Measurements from ENCODE around the gene PAGE2B. TPM values are rescaled to one million over a fixed set of nuclear protein-coding genes. Genes with fewer than 3 reads are reported as not detected.
"Not testable (repeated sequence)": the region's sequence is repeated elsewhere in the genome, so short reads cannot be mapped to it uniquely, and the experiment has no call there.

The PAGE2B gene
- not detected for total RNA-seq

- no peak for DNase-seq (ENCODE audit: low read depth in 2 of 3, low spot score in 2 of 3)
Observed at GRCh38 chrX:55074851-55075467, at the start of gene PAGE2B. PAGE2B (plus strand) TSS chrX:55075030; CDS start chrX:55076042, 1,012 bp downstream.

GRCh38 chrX:55026143-55026542, 48.7 kb upstream of the PAGE2B start:
- DNase-seq (ENCODE audit: low read depth in 2 of 3, low spot score in 2 of 3), result no peak

- DNase-seq (ENCODE audit: low read depth in 2 of 3, low spot score in 2 of 3), result no peak
Observed at GRCh38 chrX:55026840-55027239, 48.0 kb upstream of the PAGE2B start.

GRCh38 chrX:55028040-55028439, 46.8 kb upstream of the PAGE2B start:
- DNase-seq (ENCODE audit: low read depth in 2 of 3, low spot score in 2 of 3), result no peak

- DNase-seq (ENCODE audit: low read depth in 2 of 3, low spot score in 2 of 3), result no peak
Observed at GRCh38 chrX:55028611-55029010, 46.2 kb upstream of the PAGE2B start.

GRCh38 chrX:55029291-55029690, 45.5 kb upstream of the PAGE2B start:
- DNase-seq (ENCODE audit: low read depth in 2 of 3, low spot score in 2 of 3), result no peak

GRCh38 chrX:55030271-55031205, 44.3 kb upstream of the PAGE2B start, which contains the start of gene ALAS2:
ALAS2 (minus strand) TSS chrX:55030977; CDS start chrX:55026000, 4,977 bp downstream.
- DNase-seq (ENCODE audit: low read depth in 2 of 3, low spot score in 2 of 3), result no peak

- DNase-seq (ENCODE audit: low read depth in 2 of 3, low spot score in 2 of 3), result no peak
Observed at GRCh38 chrX:55033429-55033828, 41.4 kb upstream of the PAGE2B start.

GRCh38 chrX:55039471-55039870, 35.4 kb upstream of the PAGE2B start:
- no peak for DNase-seq (ENCODE audit: low read depth in 2 of 3, low spot score in 2 of 3)

GRCh38 chrX:55041514-55041913, 33.3 kb upstream of the PAGE2B start:
- DNase-seq (ENCODE audit: low read depth in 2 of 3, low spot score in 2 of 3), result no peak

- not testable (repeated sequence) for DNase-seq (ENCODE audit: low read depth in 2 of 3, low spot score in 2 of 3)
Observed at GRCh38 chrX:55050599-55050998, 24.2 kb upstream of the PAGE2B start.

GRCh38 chrX:55056820-55057674, 17.8 kb upstream of the PAGE2B start:
- DNase-seq (ENCODE audit: low read depth in 2 of 3, low spot score in 2 of 3), result peak; percentile 13 to 54 (median 16)

- peak; percentile 9 to 47 (median 10) for DNase-seq (ENCODE audit: low read depth in 2 of 3, low spot score in 2 of 3)
Observed at GRCh38 chrX:55057675-55058249, 17.1 kb upstream of the PAGE2B start.

- not testable (repeated sequence) for DNase-seq (ENCODE audit: low read depth in 2 of 3, low spot score in 2 of 3)
Observed at GRCh38 chrX:55067180-55067579, 7.7 kb upstream of the PAGE2B start.

- DNase-seq (ENCODE audit: low read depth in 2 of 3, low spot score in 2 of 3), result no peak
Observed at GRCh38 chrX:55072286-55072685, 2.5 kb upstream of the PAGE2B start.

GRCh38 chrX:55088795-55089489, 14.1 kb downstream of the PAGE2B start, which contains the start of gene PAGE2:
PAGE2 (plus strand) TSS chrX:55089018; CDS start chrX:55090021, 1,003 bp downstream.
- no peak for DNase-seq (ENCODE audit: low read depth in 2 of 3, low spot score in 2 of 3)

GRCh38 chrX:55098691-55099090, 23.9 kb downstream of the PAGE2B start:
- no peak for DNase-seq (ENCODE audit: low read depth in 2 of 3, low spot score in 2 of 3)

GRCh38 chrX:55099162-55099561, 24.3 kb downstream of the PAGE2B start:
- DNase-seq (ENCODE audit: low read depth in 2 of 3, low spot score in 2 of 3), result no peak

GRCh38 chrX:55102754-55103153, 27.9 kb downstream of the PAGE2B start:
- no peak for DNase-seq (ENCODE audit: low read depth in 2 of 3, low spot score in 2 of 3)

- DNase-seq (ENCODE audit: low read depth in 2 of 3, low spot score in 2 of 3), result no peak
Observed at GRCh38 chrX:55107262-55107661, 32.4 kb downstream of the PAGE2B start.

All from hematopoietic multipotent progenitor cell (in vitro differentiated cells).